Kidney glomerular epithelial cell (primary cell): ENCODE data around the gene KBTBD13.

ENCODE experiments used
- DNase-seq: peaks from one replicate; lab custom pipeline; 2025; lab: John Stamatoyannopoulos, UW

Gene KBTBD13

DNA sequence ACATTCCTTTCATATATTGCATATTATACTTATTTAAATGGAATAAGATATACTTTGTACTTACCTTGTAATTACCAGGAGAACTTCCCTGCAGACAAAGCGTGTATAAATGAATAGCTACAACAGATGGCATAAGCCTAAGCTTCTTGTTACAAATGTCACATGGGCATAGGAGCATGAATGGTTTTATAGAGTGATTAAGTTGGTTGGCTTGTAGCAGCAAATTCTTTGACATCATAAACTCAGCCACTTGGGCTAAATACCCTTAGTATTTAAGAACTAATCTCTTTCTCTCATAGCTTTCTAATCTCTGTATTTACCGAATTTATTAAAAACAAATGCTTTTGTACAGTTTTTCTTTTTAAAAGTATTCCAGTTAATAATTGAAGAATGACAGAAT, 38.5 kb downstream of the KBTBD13 start, which contains the start of gene UBAP1L:
UBAP1L (minus strand) TSS at position 115 of the 400 bp plus-strand sequence. CDS start 8,985 bp downstream, outside the sequence.
- no peak for DNase-seq

DNA sequence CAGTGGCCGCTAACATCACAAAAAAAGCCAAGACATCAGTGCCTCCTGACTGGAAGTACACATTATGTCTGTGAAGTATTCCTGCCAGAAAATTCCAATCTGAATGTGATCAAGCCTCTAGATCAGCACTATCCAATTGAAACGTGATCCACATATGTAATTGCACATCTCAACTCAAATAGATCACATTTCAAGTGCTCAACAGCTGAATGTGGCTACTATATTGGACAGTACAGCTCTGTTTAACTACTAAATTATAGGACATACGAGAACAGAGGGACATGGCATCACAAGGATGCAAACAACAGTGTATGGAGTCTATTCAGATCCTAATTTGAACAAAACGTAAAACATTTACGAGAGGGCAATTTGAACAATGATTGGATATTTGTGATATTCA, 39.0 kb downstream of the KBTBD13 start:
- no peak for DNase-seq
